KBM-7 (cell line): ENCODE data around the gene SOCS1.
"Not testable (repeated sequence)": the region's sequence is repeated elsewhere in the genome, so short reads cannot be mapped to it uniquely, and the experiment has no call there.

ENCODE experiments used
- DNase-seq: peaks from one replicate; pipeline ENCODE4 v3.0.0-alpha.2; 2015
- in situ Hi-C: fragments of 300-500 bp; cut with MboI; formaldehyde crosslinking; loops from 2 replicates; pipeline ENCODE4 v1.14.3; 2020; ENCODE audit warnings: low sequenced_read_pairs, low pct_unique_long_range_greater_than_20kb, mixed read lengths

The SOCS1 gene

GRCh38 chr16:11255737-11256660, at the start of gene SOCS1:
Gene SOCS1 (minus strand): TSS chr16:11256204. CDS start chr16:11255478, 726 bp downstream.
- peak; percentile 86 for DNase-seq
- in situ Hi-C loops: no loop called here

GRCh38 chr16:11303405-11304138, 47.6 kb upstream of the SOCS1 start:
- in situ Hi-C loops: no loop called here
- DNase-seq: no peak

DNA sequence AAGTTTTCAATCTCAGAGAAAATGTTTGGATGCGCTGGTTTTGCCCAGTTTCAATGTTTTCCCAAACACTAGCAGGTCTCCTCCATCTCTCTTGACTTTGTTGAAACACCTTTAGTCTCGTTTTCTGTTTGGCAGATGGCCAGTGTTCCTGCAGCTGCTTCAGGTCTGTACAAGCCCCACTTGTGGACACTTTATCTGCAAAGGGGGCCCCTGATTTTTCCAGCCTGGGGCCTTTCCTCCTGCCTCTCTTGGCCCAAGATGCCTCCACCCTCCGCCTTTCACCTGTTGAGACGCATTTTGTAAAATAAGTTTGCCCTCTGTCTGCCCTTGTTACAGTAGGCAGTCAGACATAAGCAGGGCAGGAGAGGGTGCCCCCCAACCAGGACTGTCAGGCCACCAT, 47.0 kb upstream of the SOCS1 start:
- DNase-seq: no peak

DNA sequence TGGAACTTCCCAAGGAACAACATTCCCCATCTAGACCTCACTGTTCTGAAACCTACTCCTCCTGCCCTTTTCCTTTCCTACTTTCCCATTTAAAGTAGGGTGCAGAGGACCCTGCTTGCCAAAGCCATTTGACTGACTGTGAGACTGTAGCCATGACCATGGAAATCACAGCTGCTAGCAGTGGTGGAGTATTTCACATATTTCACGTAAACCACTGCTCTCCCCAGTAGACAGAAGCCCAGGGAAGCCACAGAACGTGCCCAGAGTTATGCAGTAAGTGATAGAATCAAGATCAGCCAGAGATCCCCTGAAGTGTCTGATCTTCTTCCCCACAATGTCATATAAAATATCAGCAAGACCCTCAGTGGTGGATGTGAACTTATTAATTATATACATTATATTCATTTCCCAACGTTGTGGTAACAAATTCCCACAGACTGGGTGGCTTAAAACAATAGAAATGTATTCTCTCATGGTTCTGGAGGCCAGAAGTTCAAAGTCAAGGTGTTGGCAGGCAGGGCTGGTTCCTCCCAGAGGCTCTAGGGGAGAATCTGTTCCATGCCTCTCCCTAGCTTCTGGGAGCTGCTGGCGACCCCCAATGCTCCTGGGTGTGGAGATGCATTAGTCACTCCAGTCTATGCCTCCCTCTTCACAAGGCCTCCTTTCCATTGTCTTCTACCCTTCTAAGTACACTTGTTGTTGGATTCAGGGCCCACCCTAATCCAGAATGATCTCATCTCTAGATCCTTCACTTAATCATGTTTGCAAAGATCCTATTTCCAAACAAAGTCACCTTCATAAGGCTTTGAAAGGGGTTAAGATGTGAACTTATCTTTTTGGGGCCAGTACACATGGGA, 45.9 kb upstream of the SOCS1 start:
- in situ Hi-C loops: no loop called here
- no peak for DNase-seq

More for the DNA sequence above, 47.0 kb upstream of the SOCS1 start:
- in situ Hi-C loops: no loop called here

GRCh38 chr16:11300560-11300892, 44.5 kb upstream of the SOCS1 start:
- DNase-seq: no peak
- in situ Hi-C loops: no loop called here

- in situ Hi-C loops: no loop called here
- no peak for DNase-seq
Measured at GRCh38 chr16:11299865-11300559, 44.0 kb upstream of the SOCS1 start.

- in situ Hi-C loops: not testable (repeated sequence)
- DNase-seq: peak; percentile 41
Measured at GRCh38 chr16:11298950-11299547, 43.0 kb upstream of the SOCS1 start.

DNA sequence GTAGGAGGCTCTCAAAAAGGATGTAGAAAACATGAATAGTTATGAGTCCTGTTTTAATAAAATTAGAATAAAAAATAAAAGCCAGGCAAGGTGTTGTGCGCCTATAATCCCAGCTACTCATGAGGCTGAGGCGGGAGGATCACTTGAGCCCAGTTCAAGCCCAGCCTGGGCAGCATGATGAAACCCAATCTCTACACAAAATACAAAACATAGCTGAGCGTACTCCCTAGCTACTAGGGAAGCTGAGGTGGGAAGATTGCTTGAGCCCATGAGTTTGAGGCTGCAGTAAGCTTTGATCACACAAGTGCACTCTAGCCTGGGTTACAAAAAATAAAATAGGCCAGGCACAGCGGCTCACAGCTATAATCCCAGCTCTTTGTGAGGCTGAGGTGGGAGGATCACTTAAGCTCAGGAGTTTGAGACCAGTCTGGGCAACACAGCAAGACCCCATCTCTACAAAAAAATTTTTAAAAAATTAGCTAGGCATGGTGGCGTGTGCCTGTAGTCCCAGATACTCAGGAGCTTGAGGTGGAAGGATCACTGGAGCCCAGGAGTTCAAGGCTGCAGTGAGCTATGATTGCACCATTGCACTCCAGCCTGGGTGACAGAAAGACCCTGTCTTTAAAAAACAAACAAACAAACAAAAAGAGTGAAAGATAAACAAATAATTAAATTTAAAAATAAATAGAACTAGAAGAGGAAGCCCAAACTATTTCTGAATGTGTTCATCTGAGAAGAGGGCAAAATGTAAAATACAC, 42.3 kb upstream of the SOCS1 start:
- no peak for DNase-seq
- in situ Hi-C loops: no loop called here

GRCh38 chr16:11297492-11298142, 41.6 kb upstream of the SOCS1 start:
- peak; percentile 80 for DNase-seq
- in situ Hi-C loops: no loop called here

GRCh38 chr16:11296706-11297491, 40.9 kb upstream of the SOCS1 start:
- in situ Hi-C loops: no loop called here
- no peak for DNase-seq

DNA sequence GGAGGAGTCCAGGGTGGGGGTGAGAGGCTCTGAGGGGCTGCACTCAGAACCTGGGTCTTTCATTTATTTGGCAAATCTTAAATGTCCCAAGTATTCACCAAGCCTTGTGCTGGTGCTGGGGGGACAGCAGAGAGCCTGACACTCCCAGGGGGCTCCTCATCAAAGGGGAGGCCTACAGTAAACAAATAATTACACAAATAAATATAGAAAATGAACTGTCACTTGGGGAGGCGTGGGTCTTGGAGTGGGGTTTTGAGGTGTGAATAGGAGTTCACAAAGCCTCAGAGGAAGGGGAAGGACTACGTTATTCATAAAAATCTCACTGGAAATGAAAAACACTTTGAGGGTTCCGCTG, 40.3 kb upstream of the SOCS1 start:
- in situ Hi-C loops: no loop called here
- no peak for DNase-seq

DNA sequence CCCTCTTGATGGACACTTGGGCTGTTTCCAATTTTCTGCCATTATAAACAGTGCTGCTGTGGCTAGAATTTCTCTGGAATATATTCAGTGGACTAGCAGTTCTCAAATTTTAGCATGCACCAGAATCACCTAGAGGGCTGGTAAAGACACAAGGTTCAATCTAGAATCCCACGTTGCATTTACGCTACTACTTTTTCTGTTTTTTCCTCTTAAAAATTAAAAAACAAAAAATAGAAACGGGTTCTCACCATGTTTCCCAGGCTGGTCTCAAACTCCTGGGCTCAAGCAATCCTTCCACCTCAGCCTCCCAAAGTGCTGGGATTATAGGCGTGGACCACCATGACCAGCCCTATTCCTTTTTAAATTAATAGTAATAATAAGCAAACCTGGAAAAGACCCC, 39.7 kb upstream of the SOCS1 start:
- no peak for DNase-seq
- in situ Hi-C loops: no loop called here

GRCh38 chr16:11292076-11292748, 36.2 kb upstream of the SOCS1 start:
- no peak for DNase-seq
- in situ Hi-C loops: no loop called here

DNA sequence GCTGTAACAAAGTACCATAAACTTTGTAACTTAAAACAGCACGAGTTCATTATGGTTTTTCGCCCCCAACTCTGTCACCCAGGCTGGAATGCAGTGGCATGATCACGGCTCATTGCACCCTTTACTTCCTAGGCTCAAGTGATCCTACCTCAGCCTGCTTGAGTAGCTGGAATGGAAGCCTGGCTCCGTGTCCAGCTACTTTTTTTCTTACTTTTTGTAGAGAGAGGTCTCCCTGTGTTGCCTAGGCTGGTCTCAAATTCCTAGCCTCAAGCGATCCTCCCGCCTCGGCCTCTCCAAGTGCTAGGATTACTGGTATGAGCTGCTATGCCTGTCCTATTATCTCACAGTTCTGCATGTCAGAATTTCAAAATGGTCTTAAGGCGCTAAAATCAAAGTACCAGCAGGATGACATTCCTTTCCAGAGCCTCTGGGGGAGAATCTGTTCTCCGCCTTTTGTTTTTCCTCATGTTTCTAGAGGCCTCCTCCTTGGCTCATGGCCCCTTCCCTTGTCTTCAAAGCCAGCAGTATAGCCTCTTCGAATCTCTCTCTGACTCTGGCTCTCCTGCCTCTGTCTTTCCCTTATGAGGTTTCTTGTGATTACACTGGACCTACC, 35.2 kb upstream of the SOCS1 start:
- in situ Hi-C loops: no loop called here
- DNase-seq: no peak

DNA sequence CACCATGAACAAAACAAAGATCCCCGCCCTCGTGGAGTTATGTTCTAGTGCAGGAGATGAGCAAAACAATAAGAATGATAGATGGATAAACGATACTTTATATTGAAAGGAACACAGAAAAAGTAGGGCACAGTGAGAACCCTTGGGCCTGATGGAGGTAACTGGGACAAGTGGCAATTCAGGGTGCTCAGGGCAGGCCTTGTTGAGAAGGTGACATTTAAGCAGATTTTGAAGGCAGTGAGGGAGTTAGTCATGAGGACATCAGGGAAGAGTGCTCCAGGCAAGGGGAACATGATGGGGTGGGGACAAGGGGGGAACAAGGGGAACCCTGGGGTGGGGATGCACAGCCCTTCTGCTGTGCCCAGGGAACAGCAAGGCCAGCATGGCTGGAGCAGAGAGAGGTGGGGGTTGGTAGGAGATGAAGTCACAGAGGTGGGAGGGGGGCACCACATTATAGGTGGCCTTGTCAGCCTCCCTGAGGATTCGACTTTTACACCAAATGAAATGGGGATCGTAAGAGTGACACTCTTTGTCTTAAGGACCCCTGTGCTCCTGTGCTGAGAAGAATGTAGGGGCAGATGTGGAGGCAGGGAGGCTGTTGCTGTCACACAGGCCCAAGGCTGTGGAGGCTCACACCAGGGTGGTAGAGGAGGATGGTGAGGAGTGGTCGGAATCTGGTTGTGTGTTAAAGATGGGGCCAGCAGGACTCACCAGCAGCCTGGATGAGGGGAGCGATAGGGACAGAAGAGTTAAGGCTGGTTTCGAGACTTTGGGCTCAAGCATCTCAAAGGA, 34.3 kb upstream of the SOCS1 start:
- in situ Hi-C loops: no loop called here

More for the DNA sequence above, 34.3 kb upstream of the SOCS1 start:
- DNase-seq: no peak
